Natural killer cell (primary cell): ENCODE data around the gene EFHB. TPM values are rescaled to one million over a fixed set of nuclear protein-coding genes. Genes with fewer than 3 reads are reported as not detected.

Experiments
- ATAC-seq, 3 donors: fragments of 150-1000 bp in 2 of 3; fragments of 200-7000 bp in 1 of 3; cut with Tn5 transposase; 1 replicate in 1 of 3; 2 replicates in 2 of 3; pipeline ENCODE4 v1.10.0; 2021; ENCODE audit warnings: mild to moderate bottlenecking in 2 of 3, moderate library complexity in 2 of 3
- DNase-seq, 2 donors: peaks; one replicate each; pipeline versions ENCODE4 v3.0.0 to v3.0.0-alpha.2; 2013 to 2021; ENCODE audit warnings: mixed read lengths in 1 of 2
- H3K27ac ChIP-seq: one replicate; pipeline ENCODE4 v1.5.1; 2013; ENCODE audit warnings: mild to moderate bottlenecking, low read length
- H3K27me3 ChIP-seq: one replicate; pipeline ENCODE4 v1.6.1; 2013; ENCODE audit warnings: low read length; ENCODE audit not compliant: control insufficient read depth, insufficient read depth
- H3K36me3 ChIP-seq: one replicate; pipeline ENCODE4 v1.6.1; 2013; ENCODE audit warnings: low read length; ENCODE audit not compliant: control insufficient read depth, insufficient read depth
- H3K4me1 ChIP-seq: one replicate; pipeline ENCODE4 v1.6.1; 2013; ENCODE audit warnings: low read length; ENCODE audit not compliant: control insufficient read depth, insufficient read depth
- H3K4me3 ChIP-seq: one replicate; pipeline ENCODE4 v1.5.1; 2013; ENCODE audit warnings: low read length
- H3K9me3 ChIP-seq: one replicate; pipeline ENCODE4 v1.6.1; 2013; ENCODE audit warnings: low read length; ENCODE audit not compliant: control insufficient read depth, insufficient read depth
- H3K27ac Mint-ChIP-seq, 2 donors: one replicate each; pipeline ENCODE4 v1.8.0; 2022; ENCODE audit warnings: mild to moderate bottlenecking in 2 of 2, mixed read lengths in 2 of 2, moderate library complexity in 1 of 2
- H3K27me3 Mint-ChIP-seq, 2 donors: one replicate each; pipeline ENCODE4 v1.8.0; 2022; ENCODE audit warnings: low read depth in 2 of 2, mixed read lengths in 2 of 2
- H3K36me3 Mint-ChIP-seq: one replicate; pipeline ENCODE4 v1.8.0; 2022; ENCODE audit warnings: mixed read lengths
- H3K4me1 Mint-ChIP-seq, 2 donors: one replicate each; pipeline ENCODE4 v1.8.0; 2022; ENCODE audit warnings: mixed read lengths in 2 of 2
- H3K4me3 Mint-ChIP-seq: one replicate; pipeline ENCODE4 v1.8.0; 2022; ENCODE audit warnings: mild to moderate bottlenecking, moderate library complexity, mixed read lengths
- H3K9me3 Mint-ChIP-seq, 2 donors: one replicate each; pipeline ENCODE4 v1.8.0; 2022; ENCODE audit warnings: mixed read lengths in 2 of 2
- WGBS: methylation state at CpG from one replicate; pipeline ENCODE4 v1.1.7; 2013; ENCODE audit warnings: missing lambda C conversion rate; ENCODE audit not compliant: insufficient coverage; 5-methylcytosine and 5-hydroxymethylcytosine counted together
- intact Hi-C: fragments of 100-400 bp; cut with micrococcal nuclease; formaldehyde crosslinking; loops from one replicate; pipeline ENCODE4 v1.14.2; 2022
- total RNA-seq, 4 donors: library from RNA; stranded (reverse); fragments of 120-200 nt in 1 of 4; gene quantifications; one replicate each; pipeline versions ENCODE4 v1.2.3 to v1.2.4, GENCODE V29; 2013 to 2022
- TF ChIP-seq, protein P1 (sequence below): fragments of 200-600 bp; IDR thresholded peaks from one replicate; pipeline ENCODE4 v1.8.0; 2022; ENCODE audit warnings: antibody characterized with exemption

The EFHB gene
- total RNA-seq, 3 donors from 2014 or later (not counting 1 experiment from before 2014, with no cell fraction given), result 0.68 to 4.9 TPM; not detected in 1

DNA sequence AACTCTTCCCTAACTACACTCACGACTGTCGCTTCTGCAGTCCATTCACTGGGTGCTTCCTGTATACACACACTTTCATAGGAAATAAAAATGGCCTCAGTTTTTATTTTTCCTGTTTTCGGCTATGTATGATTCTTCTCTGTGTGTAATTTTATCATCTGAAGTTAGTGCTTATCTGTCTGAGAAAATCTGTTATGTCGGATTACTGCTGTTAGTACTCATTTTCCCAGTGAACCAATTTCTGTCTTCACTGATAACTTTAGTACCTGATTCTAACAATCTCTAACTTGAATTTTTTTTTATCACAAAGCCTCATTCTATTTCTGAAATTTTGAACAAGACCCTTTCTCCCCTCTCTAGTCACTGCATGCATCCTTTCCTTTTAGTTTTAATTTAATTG is 33.8 kb upstream of the EFHB start:
- peaks cover 1% of the 10 kb centered on the region for H3K36me3 ChIP-seq
- Mint-ChIP-seq H3K9me3 (no peaks in the 10 kb centered on the region), H3K4me1 (peaks cover 66 to 73% of the 10 kb centered on the region in 2 donors), H3K27me3 (no peaks in the 10 kb centered on the region), H3K36me3 (no peaks in the 10 kb centered on the region), H3K4me3 (no peak overlapping the region), H3K27ac (peak overlapping the region; percentile 66 to 70)
- H3K27ac ChIP-seq, result no peak overlapping the region
- H3K4me3 ChIP-seq, result no peak overlapping the region
- H3K9me3 ChIP-seq, result no peaks in the 10 kb centered on the region
- no peak for DNase-seq
- 97% methylated on average over 3 of the region's 4 CpGs for WGBS
- no peaks in the 10 kb centered on the region for H3K27me3 ChIP-seq
- intact Hi-C loops, result no loop called here
- no peak for ATAC-seq
- TF ChIP-seq, protein P1, sequence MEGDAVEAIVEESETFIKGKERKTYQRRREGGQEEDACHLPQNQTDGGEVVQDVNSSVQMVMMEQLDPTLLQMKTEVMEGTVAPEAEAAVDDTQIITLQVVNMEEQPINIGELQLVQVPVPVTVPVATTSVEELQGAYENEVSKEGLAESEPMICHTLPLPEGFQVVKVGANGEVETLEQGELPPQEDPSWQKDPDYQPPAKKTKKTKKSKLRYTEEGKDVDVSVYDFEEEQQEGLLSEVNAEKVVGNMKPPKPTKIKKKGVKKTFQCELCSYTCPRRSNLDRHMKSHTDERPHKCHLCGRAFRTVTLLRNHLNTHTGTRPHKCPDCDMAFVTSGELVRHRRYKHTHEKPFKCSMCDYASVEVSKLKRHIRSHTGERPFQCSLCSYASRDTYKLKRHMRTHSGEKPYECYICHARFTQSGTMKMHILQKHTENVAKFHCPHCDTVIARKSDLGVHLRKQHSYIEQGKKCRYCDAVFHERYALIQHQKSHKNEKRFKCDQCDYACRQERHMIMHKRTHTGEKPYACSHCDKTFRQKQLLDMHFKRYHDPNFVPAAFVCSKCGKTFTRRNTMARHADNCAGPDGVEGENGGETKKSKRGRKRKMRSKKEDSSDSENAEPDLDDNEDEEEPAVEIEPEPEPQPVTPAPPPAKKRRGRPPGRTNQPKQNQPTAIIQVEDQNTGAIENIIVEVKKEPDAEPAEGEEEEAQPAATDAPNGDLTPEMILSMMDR, result no peak
- H3K4me1 ChIP-seq, result peaks cover 4% of the 10 kb centered on the region

DNA sequence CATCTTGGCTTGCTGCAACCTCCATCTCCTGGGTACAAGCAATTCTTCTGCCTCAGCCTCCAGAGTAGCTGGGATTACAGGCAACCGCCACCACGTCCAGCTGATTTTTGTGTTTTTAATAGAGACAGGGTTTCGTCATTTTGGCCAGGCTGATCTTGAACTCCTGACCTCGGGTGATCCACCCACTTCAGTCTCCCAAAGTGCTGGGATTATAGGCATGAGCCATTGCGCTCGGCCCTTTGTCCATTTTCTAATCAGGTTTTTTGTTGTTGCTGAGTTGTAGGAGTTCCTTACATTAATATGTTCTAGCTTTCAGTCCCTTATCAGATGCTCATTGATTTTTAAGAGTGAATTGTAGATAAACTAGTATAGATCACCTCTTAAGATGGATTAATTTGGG is 33.2 kb upstream of the EFHB start:
- H3K27me3 Mint-ChIP-seq, result no peaks in the 10 kb centered on the region
- no peaks in the 10 kb centered on the region for H3K36me3 ChIP-seq
- no peaks in the 10 kb centered on the region for H3K9me3 Mint-ChIP-seq
- peaks cover 65 to 70% of the 10 kb centered on the region in 2 donors for H3K4me1 Mint-ChIP-seq
- H3K27ac Mint-ChIP-seq, result peak overlapping the region; percentile 66 to 70
- H3K4me3 Mint-ChIP-seq, result no peak overlapping the region
- no peak overlapping the region for H3K27ac ChIP-seq
- H3K4me3 ChIP-seq, result no peak overlapping the region
- peaks cover 4% of the 10 kb centered on the region for H3K4me1 ChIP-seq
- no peak for ATAC-seq
- no peaks in the 10 kb centered on the region for H3K36me3 Mint-ChIP-seq
- H3K9me3 ChIP-seq, result no peaks in the 10 kb centered on the region
- 100% methylated on average over 6 of the region's 6 CpGs for WGBS
- no peaks in the 10 kb centered on the region for H3K27me3 ChIP-seq
- DNase-seq, result no peak
- TF ChIP-seq, protein P1, result no peak
- intact Hi-C loops, result no loop called here

DNA sequence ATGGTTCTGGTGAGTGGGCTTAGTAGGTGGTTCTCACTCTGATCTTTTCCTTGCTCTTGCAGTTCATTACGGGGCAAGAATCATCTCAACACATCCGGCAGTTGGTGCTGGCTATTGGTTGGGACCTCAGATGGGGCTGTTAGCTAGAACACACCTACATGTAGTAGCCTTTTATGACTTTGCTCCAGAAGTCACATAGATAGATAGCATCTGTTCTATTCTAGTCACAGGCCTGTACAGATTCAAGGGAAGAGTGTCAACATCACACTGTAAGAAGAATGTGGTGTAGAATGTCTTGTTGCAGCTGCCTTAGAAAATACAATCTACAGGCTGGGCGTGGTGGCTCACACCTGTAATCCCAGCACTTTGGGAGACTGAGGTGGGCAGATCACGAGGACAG is 27.9 kb upstream of the EFHB start:
- Histone ChIP-seq H3K9me3 (no peaks in the 10 kb centered on the region), H3K36me3 (peaks cover 4% of the 10 kb centered on the region), H3K27ac (no peak overlapping the region), H3K4me3 (no peak overlapping the region), H3K27me3 (no peaks in the 10 kb centered on the region), H3K4me1 (peaks cover 7% of the 10 kb centered on the region)
- H3K4me3 Mint-ChIP-seq, result no peak overlapping the region
- WGBS, result 96% methylated on average over 4 of the region's 4 CpGs
- intact Hi-C loops, result no loop called here
- H3K27me3 Mint-ChIP-seq, result no peaks in the 10 kb centered on the region
- H3K36me3 Mint-ChIP-seq, result no peaks in the 10 kb centered on the region
- peak overlapping the region; percentile 44 to 76 for H3K27ac Mint-ChIP-seq
- TF ChIP-seq, protein P1, result no peak
- H3K9me3 Mint-ChIP-seq, result no peaks in the 10 kb centered on the region
- peaks cover 76 to 81% of the 10 kb centered on the region in 2 donors for H3K4me1 Mint-ChIP-seq
- ATAC-seq (no peak), DNase-seq (no peak)

DNA sequence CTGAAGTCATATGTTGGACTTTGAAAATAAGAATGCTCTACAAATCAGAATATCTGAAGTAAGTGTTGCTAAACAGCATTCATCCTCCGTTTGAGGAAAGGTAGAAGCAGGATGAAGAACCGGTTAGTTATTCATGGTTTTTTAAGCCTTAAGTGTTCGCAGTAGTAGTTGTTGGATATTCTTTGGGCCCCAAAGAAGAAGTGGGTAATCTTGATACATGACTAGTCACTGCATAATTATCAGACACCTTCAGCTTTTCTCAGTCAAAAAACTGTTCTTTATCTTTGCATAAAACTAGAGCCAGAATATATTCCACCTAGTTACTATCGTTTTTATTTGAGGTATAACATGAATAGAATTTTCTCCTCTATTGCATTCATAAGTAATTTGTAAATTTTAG is 26.7 kb upstream of the EFHB start:
- H3K36me3 Mint-ChIP-seq, result no peaks in the 10 kb centered on the region

More for the DNA sequence above, 26.7 kb upstream of the EFHB start:
- Histone ChIP-seq H3K4me1 (peaks cover 7% of the 10 kb centered on the region), H3K27ac (no peak overlapping the region), H3K9me3 (no peaks in the 10 kb centered on the region), H3K36me3 (peaks cover 14% of the 10 kb centered on the region), H3K27me3 (no peaks in the 10 kb centered on the region), H3K4me3 (no peak overlapping the region)
- Mint-ChIP-seq H3K27ac (peak overlapping the region in 1 of 2 donors; percentile 40), H3K9me3 (no peaks in the 10 kb centered on the region), H3K27me3 (no peaks in the 10 kb centered on the region), H3K4me3 (no peak overlapping the region), H3K4me1 (peaks cover 65 to 73% of the 10 kb centered on the region in 2 donors)
- DNase-seq, result no peak
- intact Hi-C loops, result no loop called here
- 81% methylated on average over 3 of the region's 4 CpGs for WGBS
- ATAC-seq, result no peak
- TF ChIP-seq, protein P1, result no peak
